Smooth muscle cell (in vitro differentiated cells): ENCODE measurements around the gene TIAM2. TPM values are rescaled to one million over a fixed set of nuclear protein-coding genes. Genes with fewer than 3 reads are reported as not detected.

Experiments used
- DNase-seq: peaks from one replicate; lab custom pipeline; 2025; ENCODE audit not compliant: unreplicated experiment; lab: John Stamatoyannopoulos, UW
- H2AFZ ChIP-seq: fragments of 200-600 bp; sonication (generic); 2 replicates; pipeline ENCODE4 v1.6.0; 2016; ENCODE audit warnings: antibody characterized with exemption, low read depth, mild to moderate bottlenecking
- H3F3A ChIP-seq: fragments of 200-600 bp; sonication (generic); 2 replicates; pipeline ENCODE4 v1.6.0; 2017; ENCODE audit warnings: antibody characterized with exemption, low read depth
- H3K27ac ChIP-seq: fragments of 200-600 bp; sonication (generic); 2 replicates; pipeline ENCODE4 v1.5.1; 2016; ENCODE audit warnings: low read depth, mild to moderate bottlenecking
- H3K27me3 ChIP-seq: fragments of 200-600 bp; sonication (generic); 2 replicates; pipeline ENCODE4 v1.6.1; 2016; ENCODE audit warnings: low read depth, mild to moderate bottlenecking
- H3K36me3 ChIP-seq: fragments of 200-600 bp; sonication (generic); 2 replicates; pipeline ENCODE4 v1.5.1; 2016; ENCODE audit warnings: low read depth
- H3K4me1 ChIP-seq: fragments of 200-600 bp; sonication (generic); 2 replicates; pipeline ENCODE4 v1.5.1; 2016; ENCODE audit warnings: low read depth
- H3K4me2 ChIP-seq: fragments of 200-600 bp; sonication (generic); 2 replicates; pipeline ENCODE4 v1.6.0; 2016; ENCODE audit warnings: mild to moderate bottlenecking
- H3K4me3 ChIP-seq: fragments of 200-600 bp; sonication (generic); 2 replicates; pipeline ENCODE4 v1.5.1; 2016; ENCODE audit warnings: mild to moderate bottlenecking
- H3K79me2 ChIP-seq: fragments of 200-600 bp; sonication (generic); 2 replicates; pipeline ENCODE4 v1.6.0; 2016; ENCODE audit warnings: low read depth, mild to moderate bottlenecking
- H3K9ac ChIP-seq: fragments of 200-600 bp; sonication (generic); 2 replicates; pipeline ENCODE4 v1.6.0; 2016; ENCODE audit warnings: low read depth
- H3K9me3 ChIP-seq: fragments of 200-600 bp; sonication (generic); replicated peaks from 2 replicates; pipeline ENCODE4 v1.5.1; 2016; ENCODE audit warnings: low read depth
- H4K20me1 ChIP-seq: fragments of 200-600 bp; sonication (generic); 2 replicates; pipeline ENCODE4 v1.6.0; 2016; ENCODE audit warnings: low read depth
- WGBS: methylation state at CpG from one replicate; pipeline ENCODE4 v1.1.7; 2016; ENCODE audit warnings: low lambda C conversion rate; 5-methylcytosine and 5-hydroxymethylcytosine counted together
- polyA plus RNA-seq: library from polyadenylated mRNA; unstranded; fragments of >200 nt; fragmentation: Nextera tagmentation; extraction: Ambion mirVana; gene quantifications from 2 replicates; pipeline ENCODE4 v1.2.1, GENCODE V29; 2016
- total RNA-seq: library from RNA; depleted of rRNA; stranded (reverse); fragments of >200 nt; gene quantifications from 2 replicates; pipeline ENCODE4 v1.2.3, GENCODE V29; 2014
- TF ChIP-seq, protein P1 (sequence below): fragments of 200-600 bp; sonication (generic); IDR thresholded peaks from 2 replicates; pipeline ENCODE4 v1.5.1; 2017; ENCODE audit warnings: borderline replicate concordance, mild to moderate bottlenecking, antibody characterized with exemption; ENCODE audit not compliant: insufficient read depth, poor library complexity, severe bottlenecking

TIAM2 gene
- total and polyA plus RNA-seq, 2 experiments from 2014 or later, result 13.1 to 24.9 TPM

- Histone ChIP-seq H3K4me2 (no peak overlapping the region), H2AFZ (no peak overlapping the region), H3F3A (peaks cover 7% of the 10 kb centered on the region), H3K36me3 (no peaks in the 10 kb centered on the region), H3K9me3 (no peaks in the 10 kb centered on the region), H3K79me2 (no peaks in the 10 kb centered on the region), H3K27ac (no peak overlapping the region), H3K4me1 (no peaks in the 10 kb centered on the region), H4K20me1 (no peaks in the 10 kb centered on the region), H3K27me3 (no peaks in the 10 kb centered on the region), H3K9ac (no peak overlapping the region), H3K4me3 (no peak overlapping the region)
- TF ChIP-seq, protein P1, sequence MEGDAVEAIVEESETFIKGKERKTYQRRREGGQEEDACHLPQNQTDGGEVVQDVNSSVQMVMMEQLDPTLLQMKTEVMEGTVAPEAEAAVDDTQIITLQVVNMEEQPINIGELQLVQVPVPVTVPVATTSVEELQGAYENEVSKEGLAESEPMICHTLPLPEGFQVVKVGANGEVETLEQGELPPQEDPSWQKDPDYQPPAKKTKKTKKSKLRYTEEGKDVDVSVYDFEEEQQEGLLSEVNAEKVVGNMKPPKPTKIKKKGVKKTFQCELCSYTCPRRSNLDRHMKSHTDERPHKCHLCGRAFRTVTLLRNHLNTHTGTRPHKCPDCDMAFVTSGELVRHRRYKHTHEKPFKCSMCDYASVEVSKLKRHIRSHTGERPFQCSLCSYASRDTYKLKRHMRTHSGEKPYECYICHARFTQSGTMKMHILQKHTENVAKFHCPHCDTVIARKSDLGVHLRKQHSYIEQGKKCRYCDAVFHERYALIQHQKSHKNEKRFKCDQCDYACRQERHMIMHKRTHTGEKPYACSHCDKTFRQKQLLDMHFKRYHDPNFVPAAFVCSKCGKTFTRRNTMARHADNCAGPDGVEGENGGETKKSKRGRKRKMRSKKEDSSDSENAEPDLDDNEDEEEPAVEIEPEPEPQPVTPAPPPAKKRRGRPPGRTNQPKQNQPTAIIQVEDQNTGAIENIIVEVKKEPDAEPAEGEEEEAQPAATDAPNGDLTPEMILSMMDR, result no peak
- WGBS, result 95% methylated on average over 19 of the region's 19 CpGs
- no peak for DNase-seq
Observed at GRCh38 chr6:155240905-155241600, 245.9 kb downstream of the TIAM2 start.

DNA sequence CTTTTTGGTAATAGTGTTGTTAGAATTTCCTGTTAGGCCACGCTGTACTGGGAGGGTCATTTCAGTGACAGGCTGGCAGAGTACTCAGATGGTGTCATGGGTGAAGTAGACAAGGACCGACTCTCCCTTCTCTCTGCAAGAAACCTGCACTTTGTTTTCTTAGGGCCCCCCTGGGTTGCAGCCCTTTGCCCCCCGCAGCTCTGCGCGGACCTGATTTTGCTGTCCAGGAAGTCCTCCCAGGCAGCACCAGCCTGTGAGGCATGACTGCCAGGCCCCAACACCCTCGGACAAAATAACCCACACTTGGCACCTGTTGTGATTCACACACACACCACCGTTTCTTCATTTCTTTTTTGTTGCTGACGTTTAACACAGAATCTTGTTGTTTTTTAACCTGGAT is 246.9 kb downstream of the TIAM2 start:
- no peak overlapping the region for H3K9ac ChIP-seq
- no peaks in the 10 kb centered on the region for H3K9me3 ChIP-seq
- H3K27me3 ChIP-seq, result no peaks in the 10 kb centered on the region
- DNase-seq, result no peak
- H3K36me3 ChIP-seq, result no peaks in the 10 kb centered on the region
- no peaks in the 10 kb centered on the region for H4K20me1 ChIP-seq
- H3K4me1 ChIP-seq, result no peaks in the 10 kb centered on the region
- TF ChIP-seq, protein P1, result no peak
- no peak overlapping the region for H3K4me3 ChIP-seq
- H3K4me2 ChIP-seq, result no peak overlapping the region
- H3K79me2 ChIP-seq, result no peaks in the 10 kb centered on the region
- no peak overlapping the region for H2AFZ ChIP-seq
- H3F3A ChIP-seq, result peaks cover 12% of the 10 kb centered on the region
- no peak overlapping the region for H3K27ac ChIP-seq
- WGBS, result 97% methylated on average over 8 of the region's 8 CpGs

DNA sequence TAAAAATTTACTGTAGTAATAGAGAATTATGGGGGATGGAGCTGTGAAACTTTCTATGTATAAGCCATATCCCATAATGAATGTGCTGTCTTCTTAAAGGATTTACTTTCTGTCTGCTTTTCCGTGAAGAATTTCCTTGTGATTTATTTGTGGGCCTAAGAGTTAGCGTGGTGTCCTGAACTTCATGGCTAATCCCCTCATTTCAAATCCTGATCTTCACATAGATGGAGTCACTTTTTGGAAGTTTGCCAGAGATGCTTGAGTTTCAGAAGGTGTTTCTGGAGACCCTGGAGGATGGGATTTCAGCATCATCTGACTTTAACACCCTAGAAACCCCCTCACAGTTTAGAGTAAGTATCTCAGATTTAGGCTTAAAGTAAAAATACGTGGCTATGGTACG is 249.3 kb downstream of the TIAM2 start:
- Histone ChIP-seq H3K4me1 (no peaks in the 10 kb centered on the region), H3K27ac (peak overlapping the region; percentile 37), H3K9me3 (no peaks in the 10 kb centered on the region), H3K4me3 (no peak overlapping the region), H3K4me2 (no peak overlapping the region), H3K9ac (no peak overlapping the region), H3K36me3 (no peaks in the 10 kb centered on the region), H3K79me2 (no peaks in the 10 kb centered on the region), H4K20me1 (no peaks in the 10 kb centered on the region), H2AFZ (no peak overlapping the region), H3K27me3 (no peaks in the 10 kb centered on the region), H3F3A (peaks cover 12% of the 10 kb centered on the region)
- no peak for DNase-seq
- TF ChIP-seq, protein P1, result no peak
- 61% methylated on average over 4 of the region's 4 CpGs for WGBS

GRCh38 chr6:155245193-155245592 is 250.1 kb downstream of the TIAM2 start:
- Histone ChIP-seq H3K79me2 (no peaks in the 10 kb centered on the region), H3K4me3 (no peak overlapping the region), H3K9me3 (no peaks in the 10 kb centered on the region), H3K27me3 (no peaks in the 10 kb centered on the region), H2AFZ (no peak overlapping the region), H3K4me1 (no peaks in the 10 kb centered on the region), H3K27ac (peak overlapping the region; percentile 90), H3F3A (peaks cover 12% of the 10 kb centered on the region), H3K9ac (no peak overlapping the region), H3K36me3 (no peaks in the 10 kb centered on the region), H4K20me1 (no peaks in the 10 kb centered on the region), H3K4me2 (peak overlapping the region; percentile 26)
- WGBS, result 94% methylated on average over 7 of the region's 7 CpGs
- no peak for DNase-seq
- TF ChIP-seq, protein P1, result no peak
